Prostate gland (tissue), 2 donors: ENCODE data around the gene B3GNT5. TPM values are rescaled to one million over a fixed set of nuclear protein-coding genes. Genes with fewer than 3 reads are reported as not detected.

Source experiments
- DNase-seq: peaks from one replicate; pipeline ENCODE4 v3.0.0-alpha.2; 2019; ENCODE audit warnings: low spot score
- H3K27ac ChIP-seq, 2 donors: fragments of 200-600 bp; sonication (generic); 2 replicates each; pipeline ENCODE4 v1.5.1; 2017 to 2019
- H3K27me3 ChIP-seq: fragments of 200-600 bp; sonication (generic); replicated peaks from 2 replicates; pipeline ENCODE4 v1.5.1; 2019; ENCODE audit not compliant: insufficient read depth
- H3K36me3 ChIP-seq, 2 donors: fragments of 200-600 bp; sonication (generic); 1 replicate in 1 of 2; 2 replicates in 1 of 2; pipeline versions ENCODE4 v1.5.1 to v1.8.1; 2017 to 2019
- H3K4me1 ChIP-seq: fragments of 200-600 bp; sonication (generic); replicated peaks from 2 replicates; pipeline ENCODE4 v1.5.1; 2019
- H3K4me3 ChIP-seq, 2 donors: fragments of 200-600 bp; sonication (generic); 2 replicates each; pipeline ENCODE4 v1.5.1; 2017 to 2019
- H3K9me3 ChIP-seq: fragments of 200-600 bp; sonication (generic); 2 replicates; pipeline ENCODE4 v1.5.1; 2017
- CTCF ChIP-seq, 4 experiments: fragments of 200-600 bp in 2 of 4; fragments of 450-650 bp in 2 of 4; sonication (generic) in 2 of 4; IDR thresholded peaks; 1 replicate in 3 of 4; 2 replicates in 1 of 4; pipeline ENCODE4 v1.5.1; 2016 to 2019; ENCODE audit warnings: antibody characterized with exemption in 4 of 4, mild to moderate bottlenecking in 2 of 4, moderate library complexity in 2 of 4
- POLR2A ChIP-seq: fragments of 450-650 bp; IDR thresholded peaks from one replicate; pipeline ENCODE4 v1.6.1; 2016; ENCODE audit warnings: antibody characterized with exemption, mild to moderate bottlenecking
- POLR2AphosphoS5 ChIP-seq: sonication (generic); formaldehyde crosslinking; IDR thresholded peaks from one replicate; pipeline ENCODE4 v1.6.1; 2017; ENCODE audit warnings: antibody characterized with exemption
- WGBS: methylation state at CpG from one replicate; pipeline ENCODE4 v1.1.5; 2018; 5-methylcytosine and 5-hydroxymethylcytosine counted together
- intact Hi-C: fragments of 100-400 bp; cut with DNase I; formaldehyde crosslinking; loops from one replicate; pipeline ENCODE4 v1.14.2; 2022
- total RNA-seq, 2 donors: library from RNA; depleted of rRNA; stranded (reverse); fragments of >200 nt; gene quantifications; one replicate each; pipeline ENCODE4 v1.1.0, GENCODE V29; 2016

Gene B3GNT5
- total RNA-seq, 2 donors from 2014 or later: 5.9 to 7.2 TPM

GRCh38 chr3:183310936-183311335, 57.9 kb downstream of the B3GNT5 start:
- H3K4me1 ChIP-seq: peaks cover 5% of the 10 kb centered on the region

GRCh38 chr3:183312433-183312832, 59.4 kb downstream of the B3GNT5 start:
- H3K9me3 ChIP-seq: no peaks in the 10 kb centered on the region
- H3K4me3 ChIP-seq: no peak overlapping the region
- no peak for DNase-seq
- no peak overlapping the region for H3K27ac ChIP-seq
- intact Hi-C loops: no loop called here
- 90% methylated on average over 2 of the region's 2 CpGs for WGBS
- no peaks in the 10 kb centered on the region for H3K4me1 ChIP-seq
- TF ChIP-seq POLR2A: no peak
- no peak for TF ChIP-seq CTCF (IDR thresholded peaks at IDR 0.05)
- no peak for TF ChIP-seq POLR2AphosphoS5
- H3K36me3 ChIP-seq: no peaks in the 10 kb centered on the region
- H3K27me3 ChIP-seq: no peaks in the 10 kb centered on the region

More at GRCh38 chr3:183310936-183311335, 57.9 kb downstream of the B3GNT5 start:
- Histone ChIP-seq H3K36me3 (no peaks in the 10 kb centered on the region), H3K27ac (no peak overlapping the region), H3K27me3 (no peaks in the 10 kb centered on the region), H3K4me3 (no peak overlapping the region), H3K9me3 (no peaks in the 10 kb centered on the region)
- 89% methylated on average over 3 of the region's 3 CpGs for WGBS
- intact Hi-C loops: no loop called here
- TF ChIP-seq CTCF (IDR thresholded peaks at IDR 0.05) (no peak), POLR2A (no peak), POLR2AphosphoS5 (no peak)
- no peak for DNase-seq

GRCh38 chr3:183313351-183313750, 60.3 kb downstream of the B3GNT5 start:
- H3K27ac ChIP-seq: no peak overlapping the region
- DNase-seq: no peak
- no peaks in the 10 kb centered on the region for H3K4me1 ChIP-seq
- H3K36me3 ChIP-seq: no peaks in the 10 kb centered on the region
- intact Hi-C loops: no loop called here
- WGBS: 86% methylated on average over 4 of the region's 4 CpGs
- H3K27me3 ChIP-seq: no peaks in the 10 kb centered on the region
- H3K9me3 ChIP-seq: no peaks in the 10 kb centered on the region
- TF ChIP-seq POLR2AphosphoS5 (no peak), CTCF (IDR thresholded peaks at IDR 0.05) (no peak), POLR2A (no peak)
- H3K4me3 ChIP-seq: no peak overlapping the region

GRCh38 chr3:183313764-183314163, 60.7 kb downstream of the B3GNT5 start:
- no peak for TF ChIP-seq CTCF (IDR thresholded peaks at IDR 0.05)
- no peak for TF ChIP-seq POLR2AphosphoS5
- TF ChIP-seq POLR2A: no peak
- intact Hi-C loops: no loop called here
- no peak for DNase-seq
- Histone ChIP-seq H3K4me1 (no peaks in the 10 kb centered on the region), H3K27me3 (no peaks in the 10 kb centered on the region), H3K36me3 (no peaks in the 10 kb centered on the region), H3K4me3 (no peak overlapping the region), H3K27ac (no peak overlapping the region), H3K9me3 (no peaks in the 10 kb centered on the region)
- 71% methylated on average over 7 of the region's 7 CpGs for WGBS

GRCh38 chr3:183315739-183316138, 62.7 kb downstream of the B3GNT5 start:
- Histone ChIP-seq H3K4me3 (no peak overlapping the region), H3K9me3 (no peaks in the 10 kb centered on the region), H3K27me3 (no peaks in the 10 kb centered on the region), H3K36me3 (no peaks in the 10 kb centered on the region), H3K4me1 (no peaks in the 10 kb centered on the region), H3K27ac (no peak overlapping the region)
- intact Hi-C loops: no loop called here
- DNase-seq: no peak
- WGBS: 88% methylated on average over 8 of the region's 8 CpGs
- TF ChIP-seq CTCF (IDR thresholded peaks at IDR 0.05): no peak
- no peak for TF ChIP-seq POLR2A
- TF ChIP-seq POLR2AphosphoS5: no peak
